IMR-90 (cell line): ENCODE results near the gene PCK2.

Experiments used
- CEBPB ChIP-seq: IDR thresholded peaks from 2 replicates; pipeline ENCODE4 v1.6.1; 2012; ENCODE audit warnings: low read depth, low read length, improper control_type of control experiment
- CHD1 ChIP-seq: IDR thresholded peaks from 2 replicates; pipeline ENCODE4 v1.6.1; 2012; ENCODE audit warnings: low read depth, low read length, improper control_type of control experiment
- CTCF ChIP-seq: conservative IDR thresholded peaks from 2 replicates; pipeline ENCODE4 v1.5.1; 2012; ENCODE audit warnings: mild to moderate bottlenecking, low read depth, low read length, improper control_type of control experiment
- MAFK ChIP-seq: IDR thresholded peaks from 2 replicates; pipeline ENCODE4 v1.6.1; 2012; ENCODE audit warnings: low read depth, low read length, improper control_type of control experiment
- NFE2L2 ChIP-seq: fragments of 150-350 bp; IDR thresholded peaks from 2 replicates; pipeline ENCODE4 v1.6.1; 2016; ENCODE audit warnings: low read depth, mild to moderate bottlenecking, low read length
- POLR2A ChIP-seq: IDR thresholded peaks from 2 replicates; pipeline ENCODE4 v1.6.1; 2012; ENCODE audit warnings: mild to moderate bottlenecking, low read depth, low read length
- RAD21 ChIP-seq: IDR thresholded peaks from 2 replicates; pipeline ENCODE4 v1.6.1; 2012; ENCODE audit warnings: low read length, improper control_type of control experiment
- RFX5 ChIP-seq: IDR thresholded peaks from 2 replicates; pipeline ENCODE4 v1.8.0; 2012; ENCODE audit warnings: low read depth, mild to moderate bottlenecking, low read length, moderate library complexity
- SMC3 ChIP-seq: fragments of 150-350 bp; IDR thresholded peaks from 2 replicates; pipeline ENCODE4 v1.6.1; 2016; ENCODE audit warnings: low read depth, mild to moderate bottlenecking, antibody characterized with exemption, low read length, moderate library complexity
- USF2 ChIP-seq: fragments of 150-350 bp; IDR thresholded peaks from 2 replicates; pipeline ENCODE4 v1.6.1; 2017; ENCODE audit warnings: mild to moderate bottlenecking, antibody characterized with exemption, low read length, low read depth

- no peak for TF ChIP-seq CTCF
- TF ChIP-seq POLR2A = no peak
- TF ChIP-seq RAD21 = no peak
- no peak for TF ChIP-seq CHD1
- no peak for TF ChIP-seq NFE2L2
- TF ChIP-seq MAFK = no peak
- TF ChIP-seq CEBPB = no peak
- TF ChIP-seq RFX5 = no peak
- TF ChIP-seq USF2 = no peak
- no peak for TF ChIP-seq SMC3
Measured at GRCh38 chr14:24150567-24150966, 56.5 kb downstream of the PCK2 start.
